Duodenal mucosa (tissue), 2 donors: ENCODE results near the gene CAPZB.
"Not testable (repeated sequence)": the region's sequence is repeated elsewhere in the genome, so short reads cannot be mapped to it uniquely, and the experiment has no call there.

Experiments used
- H3K27ac ChIP-seq: one replicate; pipeline ENCODE4 v1.7.0; 2013; ENCODE audit warnings: low read depth, low read length
- H3K27me3 ChIP-seq, 2 donors: one replicate each; pipeline ENCODE4 v1.7.0; 2013; ENCODE audit warnings: low read length in 2 of 2, control low read depth in 1 of 2; ENCODE audit not compliant: insufficient read depth in 2 of 2, control insufficient read depth in 1 of 2
- H3K36me3 ChIP-seq, 2 donors: one replicate each; pipeline ENCODE4 v1.7.0; 2013; ENCODE audit warnings: low read length in 2 of 2, control low read depth in 1 of 2; ENCODE audit not compliant: insufficient read depth in 2 of 2, control insufficient read depth in 1 of 2
- H3K4me1 ChIP-seq, 2 donors: one replicate each; pipeline ENCODE4 v1.7.0; 2013; ENCODE audit warnings: low read length in 2 of 2, control low read depth in 1 of 2; ENCODE audit not compliant: insufficient read depth in 2 of 2, control insufficient read depth in 1 of 2
- H3K4me3 ChIP-seq, 2 donors: one replicate each; pipeline ENCODE4 v1.7.0; 2013; ENCODE audit warnings: low read length in 2 of 2, low read depth in 1 of 2
- H3K9ac ChIP-seq, 2 donors: one replicate each; pipeline ENCODE4 v1.7.0; 2013; ENCODE audit warnings: low read length in 2 of 2, low read depth in 1 of 2
- H3K9me3 ChIP-seq, 2 donors: one replicate each; pipeline ENCODE4 v1.7.0; 2013; ENCODE audit warnings: low read length in 2 of 2, control low read depth in 1 of 2; ENCODE audit not compliant: control insufficient read depth in 1 of 2

CAPZB gene

GRCh38 chr1:19309123-19309813 is 176.1 kb downstream of the CAPZB start:
- H3K4me3 ChIP-seq, result peak overlapping the region in 1 of 2 donors; percentile 1
- no peaks in the 10 kb centered on the region for H3K9me3 ChIP-seq
- H3K27me3 ChIP-seq, result no peaks in the 10 kb centered on the region
- H3K9ac ChIP-seq, result no peak overlapping the region
- peaks cover 17 to 41% of the 10 kb centered on the region in 2 donors for H3K36me3 ChIP-seq
- H3K4me1 ChIP-seq, result peaks cover 37 to 51% of the 10 kb centered on the region in 2 donors
- H3K27ac ChIP-seq, result no peak overlapping the region

- Histone ChIP-seq H3K4me1 (peaks cover 33 to 45% of the 10 kb centered on the region in 2 donors), H3K4me3 (no peak overlapping the region), H3K27ac (no peak overlapping the region), H3K9me3 (no peaks in the 10 kb centered on the region), H3K9ac (no peak overlapping the region), H3K27me3 (no peaks in the 10 kb centered on the region), H3K36me3 (peaks cover 21 to 49% of the 10 kb centered on the region in 2 donors)
These were observed 176.8 kb downstream of the CAPZB start for GRCh38 chr1:19308509-19308907.

- Histone ChIP-seq H3K27me3 (no peaks in the 10 kb centered on the region), H3K4me1 (peaks cover 27 to 39% of the 10 kb centered on the region in 2 donors), H3K27ac (no peak overlapping the region), H3K9me3 (no peaks in the 10 kb centered on the region), H3K9ac (peak overlapping the region in 1 of 2 donors; percentile 48), H3K36me3 (peaks cover 25 to 54% of the 10 kb centered on the region in 2 donors), H3K4me3 (peak overlapping the region in 1 of 2 donors; percentile 13)
These were observed 177.4 kb downstream of the CAPZB start for GRCh38 chr1:19307794-19308508.

- no peaks in the 10 kb centered on the region for H3K27me3 ChIP-seq
- H3K27ac ChIP-seq, result no peak overlapping the region
- peaks cover 24 to 35% of the 10 kb centered on the region in 2 donors for H3K4me1 ChIP-seq
- no peak overlapping the region for H3K9ac ChIP-seq
- H3K36me3 ChIP-seq, result peaks cover 25 to 60% of the 10 kb centered on the region in 2 donors
- no peaks in the 10 kb centered on the region for H3K9me3 ChIP-seq
- no peak overlapping the region for H3K4me3 ChIP-seq
These were observed 178.4 kb downstream of the CAPZB start for GRCh38 chr1:19306941-19307340.

- Histone ChIP-seq H3K4me3 (no peak overlapping the region), H3K36me3 (peaks cover 25 to 63% of the 10 kb centered on the region in 2 donors), H3K4me1 (peaks cover 20 to 29% of the 10 kb centered on the region in 2 donors), H3K9me3 (no peaks in the 10 kb centered on the region), H3K27me3 (no peaks in the 10 kb centered on the region), H3K9ac (no peak overlapping the region), H3K27ac (no peak overlapping the region)
These were observed 179.5 kb downstream of the CAPZB start for GRCh38 chr1:19305880-19306279.

DNA sequence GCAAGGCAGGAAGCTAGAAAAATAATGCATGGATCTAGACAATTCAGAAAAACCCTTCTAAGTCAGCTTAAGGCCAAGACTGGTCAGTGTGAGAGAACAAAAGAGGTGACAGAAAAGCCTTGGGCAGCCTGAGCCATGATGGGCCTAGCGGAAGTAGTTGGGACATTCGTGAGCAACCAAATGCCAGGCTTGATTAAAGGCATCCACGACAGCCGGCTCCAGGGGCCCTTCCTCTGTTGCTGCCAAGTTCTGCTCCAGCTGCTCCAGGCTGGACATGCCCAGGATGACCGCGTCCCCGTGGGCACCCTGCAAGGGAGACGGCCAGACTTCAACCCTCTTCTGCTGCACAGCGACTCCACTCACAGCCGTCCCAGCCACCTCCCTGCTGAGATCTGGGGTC is 181.3 kb downstream of the CAPZB start:
- H3K36me3 ChIP-seq, result peaks cover 29 to 68% of the 10 kb centered on the region in 2 donors
- H3K4me1 ChIP-seq, result peaks cover 16 to 20% of the 10 kb centered on the region in 2 donors
- H3K9ac ChIP-seq, H3K27ac ChIP-seq, H3K4me3 ChIP-seq, H3K9me3 ChIP-seq, H3K27me3 ChIP-seq: not testable (repeated sequence)

- peaks cover 2 to 5% of the 10 kb centered on the region in 2 donors for H3K9me3 ChIP-seq
- no peaks in the 10 kb centered on the region for H3K27me3 ChIP-seq
- H3K9ac ChIP-seq, result no peak overlapping the region
- H3K4me1 ChIP-seq, result no peaks in the 10 kb centered on the region
- H3K36me3 ChIP-seq, result peaks cover 19 to 38% of the 10 kb centered on the region in 2 donors
- no peak overlapping the region for H3K27ac ChIP-seq
- H3K4me3 ChIP-seq, result no peak overlapping the region
These were observed 185.1 kb downstream of the CAPZB start for GRCh38 chr1:19300211-19300610.

GRCh38 chr1:19294638-19295037 is 190.7 kb downstream of the CAPZB start:
- Histone ChIP-seq H3K9ac (no peak overlapping the region), H3K4me3 (no peak overlapping the region), H3K4me1 (peaks cover 3 to 4% of the 10 kb centered on the region in 2 donors), H3K9me3 (peaks cover 17 to 18% of the 10 kb centered on the region in 2 donors), H3K27me3 (no peaks in the 10 kb centered on the region), H3K27ac (no peak overlapping the region), H3K36me3 (peaks cover 0 to 9% of the 10 kb centered on the region in 2 donors)

DNA sequence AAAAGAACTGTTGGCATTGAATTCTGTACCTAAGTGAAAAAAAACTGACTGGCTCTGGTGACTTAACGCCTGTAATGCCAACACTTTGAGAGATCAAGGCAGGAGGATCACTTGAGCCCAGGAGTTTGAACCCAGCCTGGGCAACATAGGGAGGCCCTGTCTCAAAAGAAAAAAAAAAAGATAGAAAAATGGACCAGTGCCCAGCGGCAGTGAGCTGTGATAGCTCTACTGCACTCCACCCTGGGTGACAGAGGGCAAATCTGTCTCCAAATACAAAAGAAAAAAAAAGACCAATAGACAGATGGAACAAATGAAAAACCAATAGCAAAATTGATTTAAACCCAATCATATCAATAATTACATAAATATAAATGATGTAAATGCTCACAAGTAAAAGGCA is 196.1 kb downstream of the CAPZB start:
- Histone ChIP-seq H3K9me3 (peaks cover 2 to 7% of the 10 kb centered on the region in 2 donors), H3K4me1 (peaks cover 5 to 14% of the 10 kb centered on the region in 2 donors), H3K27me3 (no peaks in the 10 kb centered on the region), H3K36me3 (peaks cover 1 to 13% of the 10 kb centered on the region in 2 donors), H3K27ac (peak overlapping the region; percentile 67), H3K9ac (peak overlapping the region; percentile 71 to 72), H3K4me3 (peak overlapping the region; percentile 71 to 85)
